KOPT-K1 (cell line): ENCODE results near the gene UGT1A8.

ENCODE experiments used
- H3K27ac ChIP-seq: fragments of 200-600 bp; sonication (generic); 2 replicates; pipeline ENCODE4 v1.5.1; 2016; ENCODE audit warnings: antibody characterized with exemption, mild to moderate bottlenecking, low read depth, low read length; ENCODE audit not compliant: poor library complexity, severe bottlenecking
- H3K36me3 ChIP-seq: fragments of 200-600 bp; sonication (generic); 2 replicates; pipeline ENCODE4 v1.5.1; 2017; ENCODE audit warnings: antibody characterized with exemption, mild to moderate bottlenecking, low read length, moderate library complexity; ENCODE audit not compliant: insufficient read depth
- H3K9me3 ChIP-seq: fragments of 200-600 bp; sonication (generic); 2 replicates; pipeline ENCODE4 v1.5.1; 2017; ENCODE audit warnings: antibody characterized with exemption, low read length, mild to moderate bottlenecking; ENCODE audit not compliant: insufficient read depth, poor library complexity, severe bottlenecking

The UGT1A8 gene

GRCh38 chr2:233814056-233814835, 196.8 kb downstream of the UGT1A8 start:
- peaks cover 3% of the 10 kb centered on the region for H3K9me3 ChIP-seq
- no peaks in the 10 kb centered on the region for H3K36me3 ChIP-seq
- no peak overlapping the region for H3K27ac ChIP-seq

GRCh38 chr2:233815861-233816260, 198.4 kb downstream of the UGT1A8 start:
- Histone ChIP-seq H3K27ac (no peak overlapping the region), H3K36me3 (no peaks in the 10 kb centered on the region)

GRCh38 chr2:233816334-233816733, 198.9 kb downstream of the UGT1A8 start:
- Histone ChIP-seq H3K9me3 (no peaks in the 10 kb centered on the region), H3K27ac (no peak overlapping the region), H3K36me3 (no peaks in the 10 kb centered on the region)

More at GRCh38 chr2:233815861-233816260, 198.4 kb downstream of the UGT1A8 start:
- H3K9me3 ChIP-seq = no peaks in the 10 kb centered on the region

- Histone ChIP-seq H3K9me3 (no peaks in the 10 kb centered on the region), H3K36me3 (no peaks in the 10 kb centered on the region), H3K27ac (no peak overlapping the region)
These were observed 199.3 kb downstream of the UGT1A8 start for GRCh38 chr2:233816771-233817170.

- no peaks in the 10 kb centered on the region for H3K36me3 ChIP-seq
- no peaks in the 10 kb centered on the region for H3K9me3 ChIP-seq
- H3K27ac ChIP-seq = no peak overlapping the region
These were observed 200.0 kb downstream of the UGT1A8 start for GRCh38 chr2:233817361-233817911.

GRCh38 chr2:233817995-233818638, 200.7 kb downstream of the UGT1A8 start:
- Histone ChIP-seq H3K27ac (no peak overlapping the region), H3K9me3 (no peaks in the 10 kb centered on the region), H3K36me3 (no peaks in the 10 kb centered on the region)

- H3K36me3 ChIP-seq = no peaks in the 10 kb centered on the region
- no peaks in the 10 kb centered on the region for H3K9me3 ChIP-seq
- H3K27ac ChIP-seq = no peak overlapping the region
These were observed 201.5 kb downstream of the UGT1A8 start for GRCh38 chr2:233818639-233819621.

- Histone ChIP-seq H3K36me3 (no peaks in the 10 kb centered on the region), H3K9me3 (no peaks in the 10 kb centered on the region), H3K27ac (no peak overlapping the region)
These were observed 202.7 kb downstream of the UGT1A8 start for GRCh38 chr2:233819884-233820773.

GRCh38 chr2:233820774-233821105, 203.3 kb downstream of the UGT1A8 start:
- no peaks in the 10 kb centered on the region for H3K36me3 ChIP-seq
- no peaks in the 10 kb centered on the region for H3K9me3 ChIP-seq
- H3K27ac ChIP-seq = no peak overlapping the region

- no peak overlapping the region for H3K27ac ChIP-seq
- no peaks in the 10 kb centered on the region for H3K36me3 ChIP-seq
- H3K9me3 ChIP-seq = no peaks in the 10 kb centered on the region
These were observed 203.8 kb downstream of the UGT1A8 start for GRCh38 chr2:233821196-233821595.

GRCh38 chr2:233821709-233822100, 204.3 kb downstream of the UGT1A8 start:
- H3K9me3 ChIP-seq = no peaks in the 10 kb centered on the region
- H3K36me3 ChIP-seq = no peaks in the 10 kb centered on the region
- H3K27ac ChIP-seq = no peak overlapping the region

GRCh38 chr2:233822101-233822771, 204.8 kb downstream of the UGT1A8 start:
- Histone ChIP-seq H3K9me3 (no peaks in the 10 kb centered on the region), H3K27ac (no peak overlapping the region), H3K36me3 (no peaks in the 10 kb centered on the region)
